NCI-H128 (cell line): ENCODE data around the gene PKIG.
"Not testable (repeated sequence)": the region's sequence is repeated elsewhere in the genome, so short reads cannot be mapped to it uniquely, and the experiment has no call there.

Source experiments
- DNase-seq: peaks from one replicate; lab custom pipeline; 2025; ENCODE audit not compliant: unreplicated experiment; lab: John Stamatoyannopoulos, UW

Gene PKIG

DNA sequence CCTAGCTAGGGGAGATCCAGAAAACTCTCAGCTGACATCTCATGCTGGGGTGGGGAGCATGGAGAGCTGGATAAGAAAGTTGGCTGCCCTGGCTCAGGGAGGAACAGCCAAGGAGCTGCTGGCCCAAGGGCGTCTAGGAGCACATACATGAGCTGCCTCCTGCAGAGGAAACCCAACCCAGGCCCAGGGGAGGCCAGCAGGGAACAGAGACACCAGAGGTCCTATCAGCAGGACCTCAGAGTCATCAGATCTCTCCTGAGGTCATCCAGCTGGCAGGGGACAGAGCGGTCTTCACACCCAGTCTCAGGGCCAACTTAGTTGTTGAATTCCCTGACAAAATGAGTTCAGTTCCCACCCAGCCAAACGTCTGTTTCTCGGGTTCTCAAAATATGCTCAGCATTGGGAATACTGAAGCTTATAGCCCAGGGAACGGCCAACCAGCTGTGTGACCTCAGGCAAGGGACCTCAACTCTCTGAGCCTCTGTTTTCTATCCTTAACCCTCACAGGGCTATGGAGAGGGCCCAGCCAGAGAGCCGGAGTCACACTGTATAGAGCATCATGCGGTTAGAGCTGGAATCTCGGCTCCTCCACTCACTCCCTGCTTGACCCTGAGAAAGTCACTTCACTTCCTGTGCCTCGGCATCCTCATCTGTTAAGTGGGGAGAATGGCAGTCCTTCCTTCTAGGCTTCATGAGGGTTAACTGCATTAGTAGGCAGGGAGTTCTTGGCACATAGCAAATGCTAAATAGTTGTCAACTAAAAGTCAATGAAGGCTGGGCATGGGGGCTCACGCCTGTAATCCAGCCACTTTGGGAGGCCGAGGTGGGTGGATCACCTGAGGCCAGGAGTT is 55.4 kb downstream of the PKIG start:
- DNase-seq = no peak

DNA sequence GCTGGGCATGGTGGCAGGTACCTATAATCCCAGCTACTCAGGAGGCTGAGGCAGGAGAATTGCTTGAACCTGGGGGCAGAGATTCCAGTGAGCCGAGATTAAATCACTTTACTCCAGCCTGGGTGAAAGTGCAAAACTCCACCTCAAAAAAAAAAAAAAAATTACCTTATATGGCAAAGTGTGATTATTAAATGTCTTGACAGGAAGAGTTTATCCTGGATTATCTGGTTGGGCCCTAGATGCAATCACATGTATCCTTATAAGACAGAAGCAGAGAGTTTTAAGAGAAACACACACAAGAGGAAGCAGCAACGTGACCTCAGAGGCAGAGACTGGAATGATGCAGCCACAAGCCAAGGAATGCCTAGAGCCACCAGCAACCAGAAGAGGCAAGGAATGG is 58.1 kb downstream of the PKIG start:
- DNase-seq = no peak

DNA sequence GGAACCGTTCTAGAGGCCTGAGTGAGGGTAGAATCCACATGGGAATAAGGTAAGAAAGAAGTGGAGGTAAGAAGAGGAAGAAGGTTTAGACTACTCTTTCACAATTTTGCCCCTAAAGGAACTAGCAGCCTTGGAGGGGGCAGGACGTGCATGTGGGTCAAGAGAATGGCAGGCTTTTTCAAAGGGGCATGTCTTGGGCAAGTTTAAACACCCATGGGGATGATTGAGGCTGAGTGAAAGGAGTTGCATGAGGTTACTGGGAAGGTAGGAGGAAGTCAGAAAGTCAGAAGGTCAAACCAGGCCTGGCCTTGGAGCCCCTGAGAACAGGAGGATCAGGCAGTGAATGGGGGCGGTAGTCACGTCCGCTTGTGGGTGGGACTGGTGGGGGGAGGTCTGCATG is 58.9 kb downstream of the PKIG start:
- no peak for DNase-seq

DNA sequence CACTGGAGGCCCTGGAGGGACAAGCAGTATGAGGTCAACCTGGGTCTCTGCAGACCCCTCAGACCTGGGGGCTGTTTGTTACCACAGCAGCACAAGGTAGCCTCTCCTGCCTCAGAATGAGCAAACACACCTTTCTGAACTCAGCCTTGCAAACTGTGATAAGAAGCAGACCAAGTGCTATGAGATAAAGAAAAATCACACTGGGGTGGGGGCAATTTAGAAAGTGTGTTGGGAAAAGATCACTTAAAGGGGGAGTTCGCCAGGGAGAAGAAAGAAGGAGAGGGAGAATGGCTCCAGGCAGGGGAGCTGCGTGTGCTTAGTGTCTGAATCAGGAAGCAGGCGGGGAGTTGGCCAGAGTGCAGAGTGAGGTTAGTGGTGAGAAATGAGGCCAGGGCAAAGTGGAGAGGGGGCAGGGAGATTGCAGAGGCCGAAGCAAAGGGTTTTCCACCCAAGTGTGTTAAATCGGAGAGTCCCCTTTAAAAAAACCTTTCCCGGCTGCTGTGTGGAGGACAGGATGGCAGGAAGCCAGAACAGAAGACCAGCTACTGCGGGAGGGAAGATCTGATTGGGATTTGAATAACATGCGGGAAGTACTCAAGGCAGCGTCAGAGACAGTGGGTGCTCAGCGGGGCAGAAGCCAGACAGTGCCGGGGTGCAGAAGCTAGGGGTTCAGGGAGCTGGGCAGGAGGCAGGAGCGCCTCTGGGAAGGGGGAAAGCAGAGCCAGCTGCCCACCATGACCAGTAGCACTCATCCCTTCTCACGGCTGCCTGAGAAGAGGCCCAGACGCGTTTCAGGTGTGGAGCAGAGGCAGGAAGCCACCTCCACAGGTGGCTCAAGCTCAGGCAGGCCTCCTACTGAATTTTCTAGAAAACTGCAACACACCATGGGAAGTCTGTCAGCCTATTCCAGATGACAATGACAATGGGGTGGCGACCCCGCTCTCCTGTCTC is 60.1 kb downstream of the PKIG start:
- DNase-seq = no peak

DNA sequence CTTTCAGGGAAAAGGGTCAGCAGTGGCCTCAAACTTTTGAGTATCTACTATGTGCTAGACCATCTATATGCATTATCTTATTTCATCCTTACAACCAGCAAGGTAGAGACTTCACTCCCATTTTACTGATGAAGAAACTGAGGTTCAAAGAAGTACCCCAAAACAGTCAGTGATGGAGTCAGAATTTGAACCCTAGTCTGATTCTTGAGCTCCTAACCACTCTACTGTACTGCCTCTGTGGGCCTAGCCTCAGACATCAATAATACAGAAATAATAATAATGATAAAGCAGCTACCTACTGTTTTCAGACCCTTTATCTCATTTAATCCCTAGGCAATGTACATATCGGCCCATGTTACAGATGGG is 60.8 kb downstream of the PKIG start:
- no peak for DNase-seq

DNA sequence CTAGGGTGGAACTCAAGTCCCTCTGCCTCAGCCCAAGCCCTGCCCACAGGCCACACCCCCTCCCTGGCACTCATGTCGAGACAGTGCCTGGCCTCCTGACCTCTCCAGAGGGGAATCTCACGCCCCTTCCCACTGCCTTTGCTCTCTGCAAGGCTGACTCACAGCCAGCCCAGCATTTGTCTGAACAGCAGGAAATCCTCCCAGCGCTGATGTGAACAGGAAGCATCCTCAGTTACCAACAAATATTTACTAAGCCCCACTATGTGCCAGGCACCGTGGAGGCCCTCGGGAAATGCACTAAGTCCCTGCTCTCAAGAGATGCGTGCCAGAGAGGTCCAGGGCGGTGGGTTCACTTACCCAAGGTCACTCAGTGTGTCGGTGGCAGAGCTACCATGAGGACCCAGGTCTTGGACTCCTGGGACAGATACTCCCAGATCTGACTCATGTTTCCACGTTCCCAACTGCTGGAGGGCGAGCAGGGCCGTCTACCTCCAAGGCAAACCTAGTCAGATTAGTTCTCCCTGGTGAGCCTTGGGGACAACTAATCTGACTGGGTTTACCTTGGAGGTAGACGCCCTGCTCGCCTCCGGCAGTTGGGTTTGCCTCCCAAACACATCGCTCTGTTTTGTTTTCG is 61.3 kb downstream of the PKIG start:
- DNase-seq = no peak

DNA sequence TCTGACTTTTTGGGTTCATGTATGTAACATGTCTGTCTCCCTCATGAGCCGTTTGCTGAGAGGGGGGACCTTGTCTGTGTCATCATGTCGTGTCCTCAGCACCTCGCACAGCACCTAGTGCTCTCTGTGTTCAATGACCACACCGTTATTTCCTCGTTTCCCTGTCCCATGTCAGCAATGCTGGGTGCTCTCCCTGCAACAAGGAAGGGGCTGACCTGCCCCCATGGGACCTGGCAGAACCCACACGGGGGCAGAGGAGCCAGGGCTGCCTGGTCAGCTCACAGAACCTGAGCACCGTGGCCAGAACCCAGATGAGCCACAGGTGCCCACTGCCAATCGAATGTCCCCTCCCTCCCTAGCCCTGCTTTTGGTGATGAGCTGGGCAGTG is 61.8 kb downstream of the PKIG start:
- no peak for DNase-seq

DNA sequence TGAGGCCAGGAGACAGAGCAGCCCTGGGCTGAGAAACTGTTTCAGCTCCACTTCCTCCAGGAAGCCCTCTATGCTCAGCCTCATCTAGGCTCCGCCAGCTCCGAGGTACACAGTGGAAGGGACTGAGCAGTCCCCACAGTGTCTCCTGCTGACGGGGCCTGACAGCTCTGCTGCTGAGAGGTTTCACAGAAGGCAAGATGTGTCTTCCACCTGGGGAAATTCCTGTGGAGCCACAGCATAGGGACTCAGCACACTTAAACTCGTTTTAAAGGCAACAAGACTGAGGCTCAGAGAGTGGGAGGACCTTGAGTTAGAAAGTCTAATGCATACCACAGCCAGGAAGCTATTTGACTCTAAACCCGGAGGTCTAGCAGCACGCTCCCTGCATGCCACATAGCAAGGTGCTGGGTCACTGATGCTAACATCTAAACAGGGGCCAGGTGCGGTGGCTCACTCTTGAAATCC is 62.3 kb downstream of the PKIG start:
- DNase-seq = no peak

DNA sequence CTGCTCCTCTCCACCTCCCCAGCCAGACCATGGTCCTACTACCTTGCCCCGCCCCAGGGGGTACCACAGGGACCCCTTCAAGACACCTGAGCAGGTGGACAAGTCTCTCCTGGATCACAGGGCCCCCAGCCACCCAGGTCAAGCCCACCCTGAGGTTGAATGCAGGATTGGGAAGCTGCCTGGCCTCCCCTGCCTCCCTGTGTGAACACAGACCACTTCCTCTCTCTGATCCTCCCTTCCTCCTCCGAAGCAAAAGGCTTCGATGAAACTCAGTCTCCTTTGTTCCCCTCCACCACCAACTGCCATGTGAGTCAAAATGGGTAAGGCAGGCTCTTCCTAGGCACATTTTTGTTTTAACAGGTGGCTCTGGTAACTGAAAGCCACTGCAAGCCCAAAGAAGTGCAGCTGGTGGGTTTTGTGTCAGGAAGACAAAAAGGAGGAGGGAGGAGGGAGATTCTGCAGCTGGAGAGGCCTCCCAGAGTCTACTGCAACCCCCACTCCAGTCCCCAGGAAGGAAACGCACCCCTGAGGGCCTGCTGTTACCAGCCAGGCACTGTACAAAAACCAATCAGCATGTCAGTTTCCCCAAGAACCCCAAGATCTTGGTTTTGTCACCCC is 63.8 kb downstream of the PKIG start:
- no peak for DNase-seq

DNA sequence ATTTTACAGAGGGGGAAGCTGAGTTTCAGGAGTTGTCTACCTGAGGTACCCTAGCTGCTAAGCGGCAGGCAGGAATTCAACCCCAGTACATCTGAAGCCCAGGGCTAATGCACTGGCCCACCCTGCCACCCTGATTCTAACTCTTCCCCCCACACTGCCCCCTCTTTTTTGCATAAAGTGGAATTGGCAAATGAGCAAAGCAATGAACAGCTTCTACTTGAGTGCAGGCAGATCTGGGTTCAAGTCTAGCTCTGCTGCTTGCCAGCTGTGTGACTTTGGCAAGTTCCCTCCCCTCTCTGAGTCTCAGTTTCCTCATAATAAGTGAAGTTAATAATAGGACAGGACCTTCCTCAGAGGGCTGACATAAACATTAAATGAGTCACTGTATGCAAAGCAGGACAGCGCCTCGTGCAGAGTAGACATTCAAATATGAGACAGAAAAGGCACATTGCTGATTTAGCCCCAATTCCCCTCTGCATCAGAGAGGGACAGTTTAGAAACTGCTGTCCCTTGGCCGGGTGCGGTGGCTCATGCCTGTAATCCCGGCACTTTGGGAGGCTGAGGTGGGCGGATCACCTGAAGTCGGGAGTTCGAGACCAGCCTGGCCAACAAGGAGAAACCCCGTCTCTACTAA is 64.4 kb downstream of the PKIG start:
- no peak for DNase-seq

DNA sequence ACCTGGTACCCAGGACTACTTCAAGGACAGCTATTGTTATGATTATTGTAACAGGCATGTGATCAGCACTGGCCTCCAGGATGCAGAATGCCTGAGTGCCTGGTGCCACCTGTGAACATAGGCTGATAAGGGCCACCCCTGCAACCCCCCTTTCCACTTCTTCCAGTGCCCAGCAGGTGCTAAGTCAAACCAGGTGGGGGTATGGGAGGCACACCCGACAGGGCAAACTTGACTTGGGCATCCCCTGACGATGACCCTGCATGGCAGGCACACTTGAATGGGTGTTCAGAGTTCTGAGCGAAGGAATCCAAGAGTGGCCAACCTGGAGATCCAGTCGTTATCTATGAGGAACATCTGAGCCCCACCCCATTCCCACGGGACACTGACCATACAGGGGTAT is 65.7 kb downstream of the PKIG start:
- no peak for DNase-seq

DNA sequence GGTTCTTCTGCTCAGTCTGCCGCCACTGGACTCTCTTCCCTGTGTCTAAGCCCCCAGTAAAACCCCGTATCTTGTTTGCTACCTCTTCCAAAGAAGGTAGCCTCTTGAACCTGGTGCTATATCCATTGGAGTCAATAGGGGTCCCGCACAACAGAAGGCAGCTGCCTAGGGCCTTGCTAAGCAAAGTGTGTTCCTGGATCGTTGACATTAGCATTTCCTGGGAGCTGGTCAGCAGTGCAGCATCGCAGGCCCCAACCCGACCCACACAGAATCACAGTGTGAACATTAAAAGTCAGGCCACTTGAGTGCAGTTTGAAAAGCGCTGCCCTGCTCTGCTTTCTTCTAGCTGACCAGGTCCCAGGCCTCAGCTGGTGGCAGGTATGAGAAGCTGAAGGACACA is 66.2 kb downstream of the PKIG start:
- no peak for DNase-seq

DNA sequence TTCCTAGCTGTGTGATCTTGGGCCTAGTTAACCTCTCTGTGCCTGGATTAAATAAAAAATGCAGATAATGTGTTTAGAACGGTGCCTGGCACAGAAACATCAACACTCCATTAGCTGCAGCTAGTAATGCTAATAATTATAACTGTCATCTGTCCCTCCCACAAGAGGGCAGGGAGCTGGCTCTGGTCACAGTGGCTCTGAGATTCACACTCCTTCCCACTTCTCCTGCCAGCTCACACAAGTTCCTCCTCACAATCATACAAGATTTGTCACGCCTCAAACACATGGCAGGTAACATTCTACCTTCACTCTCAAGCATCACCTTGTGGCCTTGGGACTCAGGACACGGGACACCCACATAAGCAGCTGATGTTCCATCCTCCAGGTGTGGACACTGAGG is 66.7 kb downstream of the PKIG start:
- no peak for DNase-seq

DNA sequence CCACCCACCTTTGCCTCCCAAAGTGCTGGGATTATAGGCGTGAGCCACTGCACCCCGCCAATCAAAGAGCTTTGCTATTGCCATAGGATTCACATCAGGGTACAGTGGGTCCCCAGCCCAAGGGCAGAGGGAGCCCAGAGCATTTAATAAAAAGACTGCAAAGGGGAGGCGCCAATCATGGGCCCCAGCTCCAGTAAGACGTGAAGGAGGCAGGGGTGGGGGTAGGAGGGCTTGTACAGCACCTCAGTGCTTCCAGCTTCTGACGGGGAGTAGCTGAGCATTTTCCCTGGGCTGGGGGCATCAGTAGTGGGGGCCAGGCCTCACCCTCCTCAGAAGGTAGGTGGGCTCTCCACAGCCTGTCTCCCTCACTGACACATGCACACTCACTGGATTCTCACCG is 67.6 kb downstream of the PKIG start:
- no peak for DNase-seq

DNA sequence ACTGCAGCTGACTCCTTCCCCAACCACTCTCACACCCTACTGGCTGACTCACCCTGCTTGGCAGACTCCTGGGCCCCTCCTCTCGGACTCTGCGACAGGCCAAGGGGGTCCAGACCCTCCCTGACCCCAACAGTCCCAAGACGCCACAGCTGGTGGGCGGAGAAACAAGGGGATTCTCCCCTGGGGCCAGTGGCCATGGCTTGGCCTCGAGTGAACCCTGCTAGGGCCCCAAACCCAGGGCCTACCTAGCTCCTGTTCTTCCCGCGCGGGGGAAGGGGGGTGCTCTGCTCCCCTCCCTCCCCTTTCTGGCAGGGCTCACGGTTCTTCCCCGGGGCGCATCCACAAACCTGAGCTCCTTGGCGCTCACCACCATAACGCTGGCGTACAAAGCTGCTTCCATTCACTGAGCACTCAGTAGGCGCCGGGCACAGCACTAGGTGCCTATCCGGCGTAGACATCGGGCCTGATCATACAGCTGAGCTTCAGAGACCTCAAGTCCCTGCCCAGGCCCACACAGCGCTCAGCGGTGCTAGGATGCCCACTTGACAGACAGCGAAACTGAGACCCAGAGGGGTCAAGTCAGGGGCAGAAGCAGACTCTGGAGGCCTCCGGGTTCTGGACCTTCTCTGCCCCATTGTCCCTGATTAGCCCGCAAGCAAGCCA is 68.5 kb downstream of the PKIG start:
- DNase-seq = no peak

DNA sequence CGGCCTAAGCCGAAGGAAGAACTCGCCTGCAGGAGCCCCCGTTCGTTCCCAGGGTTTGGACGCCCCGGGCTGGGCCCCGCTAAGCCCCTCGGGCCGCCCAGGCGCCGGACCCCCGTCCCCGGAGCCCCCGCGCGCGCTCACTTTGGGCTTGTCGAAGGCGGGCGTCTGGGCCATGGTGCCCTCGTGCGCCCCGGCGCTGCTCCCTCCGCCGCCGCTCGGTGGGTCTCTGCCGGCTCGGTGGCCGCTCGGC is 69.0 kb downstream of the PKIG start:
- DNase-seq = no peak

DNA sequence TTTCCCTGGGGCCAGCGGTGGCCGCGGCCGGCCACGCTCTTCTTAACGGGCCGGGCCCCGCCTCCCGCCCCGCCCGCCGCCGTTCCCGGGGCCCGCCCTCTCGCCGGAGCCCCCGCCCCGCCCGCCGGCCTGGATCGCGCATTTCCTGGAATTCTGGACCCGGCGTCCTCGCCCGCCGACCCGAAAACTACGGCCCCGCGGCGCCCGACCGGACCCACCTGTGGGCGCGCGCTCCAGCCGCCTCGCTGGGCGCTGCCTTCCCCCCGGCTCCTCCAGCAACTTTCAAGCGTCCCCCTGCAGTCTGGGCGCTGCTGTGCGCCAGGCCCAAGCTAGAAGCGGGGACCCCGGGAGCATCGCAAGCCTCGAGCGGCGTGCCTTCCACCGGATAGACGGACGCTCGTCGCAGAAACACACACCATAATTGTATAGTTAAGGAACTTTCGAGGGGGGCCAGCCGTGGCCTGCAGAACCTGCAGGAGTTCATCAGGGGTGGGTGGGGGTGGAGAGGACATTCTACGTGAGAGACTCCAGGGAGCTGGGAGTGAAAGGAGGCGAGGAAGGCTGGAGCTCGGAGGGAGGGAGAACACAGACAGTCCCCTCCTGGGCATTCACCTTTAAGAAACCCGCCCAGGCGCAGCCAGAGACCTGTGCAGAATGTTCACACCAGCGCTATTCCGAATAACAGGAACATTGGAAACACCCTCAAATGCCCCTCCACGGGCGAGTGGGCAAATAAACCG is 69.5 kb downstream of the PKIG start, which contains the start of gene ADA:
Gene ADA, minus strand, starts transcription at position 16 of the 740 bp plus-strand sequence. CDS start 92 bp downstream, outside the sequence.
- DNase-seq = no peak

DNA sequence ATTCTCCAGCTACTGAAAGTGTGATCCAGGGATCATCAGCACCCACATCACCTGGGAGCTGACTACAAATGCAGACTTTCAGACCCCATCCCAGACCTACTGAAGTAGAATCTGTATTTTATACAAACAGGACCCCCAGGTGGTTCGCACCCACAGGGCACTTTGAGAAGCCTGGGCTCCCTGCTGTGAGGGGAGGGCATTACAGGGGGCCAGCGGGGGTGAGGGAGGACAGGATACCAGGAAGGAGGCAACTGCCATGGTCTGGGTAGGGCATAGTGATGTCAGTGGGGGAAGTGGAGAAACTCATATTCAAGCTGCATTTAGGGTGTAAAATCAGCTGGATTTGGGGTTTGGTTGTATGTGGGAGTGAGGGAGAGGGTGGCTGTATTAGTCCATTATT is 71.2 kb downstream of the PKIG start:
- DNase-seq = no peak

DNA sequence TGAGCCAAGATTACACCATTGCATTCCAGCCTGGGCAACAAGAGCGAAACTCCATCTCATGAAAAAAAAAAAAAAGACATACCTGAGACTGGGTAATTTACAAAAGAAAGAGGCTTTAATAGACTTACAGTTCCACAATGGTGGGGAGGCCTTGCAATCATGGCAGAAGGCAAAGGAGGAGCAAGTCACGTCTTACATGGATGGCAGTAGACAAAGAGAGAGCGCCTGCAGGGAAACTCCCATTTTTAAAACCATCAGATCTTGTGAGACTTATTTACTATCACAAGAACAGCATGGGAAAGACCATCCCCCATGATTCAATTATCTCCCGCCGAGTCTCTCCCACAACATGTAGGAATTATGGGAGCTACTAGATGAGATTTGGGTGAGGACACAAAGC is 71.8 kb downstream of the PKIG start:
- not testable (repeated sequence) for DNase-seq

DNA sequence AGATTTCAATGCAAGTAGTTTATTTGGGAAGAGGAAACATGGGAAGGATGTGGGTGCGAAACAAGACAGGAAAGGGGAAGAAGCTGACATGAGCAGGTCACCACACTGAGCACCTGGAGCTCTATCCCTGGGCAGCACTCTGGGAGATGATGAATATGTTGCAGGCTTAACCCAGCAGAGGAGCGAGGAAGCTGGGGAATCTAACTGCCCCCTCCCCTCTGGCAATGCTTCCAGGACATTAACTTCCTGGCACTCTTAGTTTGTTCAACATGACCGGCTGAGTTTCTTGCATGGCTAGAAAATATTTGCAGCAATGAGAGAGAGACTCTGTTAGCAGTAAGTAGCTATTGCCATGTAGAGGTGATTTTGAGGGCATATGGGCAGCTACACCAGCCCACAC is 74.1 kb downstream of the PKIG start:
- DNase-seq = no peak
